GM21367 (cell line): ENCODE results near the gene MATCAP1.

Experiments used
- ATAC-seq: cut with Tn5 transposase; IDR thresholded peaks from one replicate; pipeline ENCODE4 v1.9.1; 2021; ENCODE audit not compliant: unreplicated experiment

MATCAP1 gene

GRCh38 chr16:67174706-67175231, 9.0 kb downstream of the MATCAP1 start:
- ATAC-seq, result no peak

GRCh38 chr16:67173808-67174705, 9.7 kb downstream of the MATCAP1 start:
- ATAC-seq, result peak; percentile 31

- no peak for ATAC-seq
Measured at GRCh38 chr16:67173323-67173722, 10.4 kb downstream of the MATCAP1 start.

- ATAC-seq, result peak; percentile 1
Measured at GRCh38 chr16:67170949-67171649, 12.7 kb downstream of the MATCAP1 start.

- peak; percentile 26 for ATAC-seq
Measured at GRCh38 chr16:67170168-67170948, 13.4 kb downstream of the MATCAP1 start, which contains the start of gene NOL3. Gene NOL3, plus strand, starts transcription at chr16:67170538.

GRCh38 chr16:67169642-67170167, 14.1 kb downstream of the MATCAP1 start:
- ATAC-seq, result no peak

- no peak for ATAC-seq
Measured at GRCh38 chr16:67169011-67169451, 14.7 kb downstream of the MATCAP1 start.

GRCh38 chr16:67167588-67167987, 16.2 kb downstream of the MATCAP1 start:
- ATAC-seq, result no peak

- ATAC-seq, result no peak
Measured at GRCh38 chr16:67166598-67167168, 17.1 kb downstream of the MATCAP1 start.

GRCh38 chr16:67166110-67166547, 17.6 kb downstream of the MATCAP1 start:
- no peak for ATAC-seq

- no peak for ATAC-seq
Measured at GRCh38 chr16:67165121-67166078, 18.4 kb downstream of the MATCAP1 start.

GRCh38 chr16:67164599-67165061, 19.1 kb downstream of the MATCAP1 start, which contains the start of gene HSF4:
Gene HSF4, plus strand, starts transcription at chr16:67164745. Its CDS starts 67 bp downstream, at chr16:67164812.
- no peak for ATAC-seq

GRCh38 chr16:67163999-67164558, 19.7 kb downstream of the MATCAP1 start:
- no peak for ATAC-seq

- no peak for ATAC-seq
Measured at GRCh38 chr16:67163164-67163998, 20.4 kb downstream of the MATCAP1 start.

GRCh38 chr16:67162506-67163163, 21.1 kb downstream of the MATCAP1 start:
- ATAC-seq, result no peak

GRCh38 chr16:67161595-67162058, 22.1 kb downstream of the MATCAP1 start:
- ATAC-seq, result no peak
